H1 (cell line): ENCODE results near the gene MRPS10. TPM values are rescaled to one million over a fixed set of nuclear protein-coding genes. Genes with fewer than 3 reads are reported as not detected.

ENCODE experiments used
- BRCA1 ChIP-seq: IDR thresholded peaks from 2 replicates; pipeline ENCODE4 v1.6.1; 2012; ENCODE audit warnings: low read depth, low read length, improper control_type of control experiment
- CHD2 ChIP-seq: IDR thresholded peaks from 2 replicates; pipeline ENCODE4 v1.6.1; 2012; ENCODE audit warnings: low read length, improper control_type of control experiment
- CHD7 ChIP-seq: fragments of 300-600 bp; sonication (generic); IDR thresholded peaks from 2 replicates; pipeline ENCODE4 v1.7.1; 2012; ENCODE audit warnings: low read length, moderate library complexity, mild to moderate bottlenecking, inconsistent platforms; ENCODE audit not compliant: insufficient replicate concordance
- MAX ChIP-seq: IDR thresholded peaks from 2 replicates; pipeline ENCODE4 v1.6.1; 2012; ENCODE audit warnings: inconsistent platforms
- RAD21 ChIP-seq, 2 experiments: IDR thresholded peaks in 1 of 2; conservative IDR thresholded peaks in 1 of 2; 2 replicates each; pipeline ENCODE4 v1.6.1; 2011; ENCODE audit warnings: low read depth in 2 of 2, low read length in 2 of 2, improper control_type of control experiment in 1 of 2, inconsistent platforms in 1 of 2, mild to moderate bottlenecking in 1 of 2, moderate library complexity in 1 of 2
- polyA plus RNA-seq, 7 experiments: library from polyadenylated mRNA; depleted of rRNA in 3 of 7; stranded (reverse) in 5 of 7; unstranded in 2 of 7; fragments of >200 nt in 5 of 7; fragments of 200-250 nt in 2 of 7; gene quantifications; 1 replicate in 5 of 7; 2 replicates in 1 of 7; 4 replicates in 1 of 7; pipeline versions ENCODE4 v1.2.1 to v1.2.3, GENCODE V29; 2011 to 2013; ENCODE audit warnings: missing spikeins in 2 of 7, mixed read lengths in 2 of 7
- total RNA-seq: library from RNA; stranded (reverse); fragmentation: NEBNext Ultra II Directional; extraction: Animal tissue kit (Norgen Biotek cat#: 25700); gene quantifications from 2 replicates; pipeline ENCODE4 v1.2.1, GENCODE V29; 2021

The MRPS10 gene
- total and polyA plus RNA-seq, 2 of the 8 experiments (the other 6 are each of a cell fraction or from before 2014, with no cell fraction given) = 20.5 to 33.6 TPM

- TF ChIP-seq CHD7 = no peak
- TF ChIP-seq BRCA1 = no peak
- TF ChIP-seq RAD21 (IDR thresholded peaks at IDR 0.05 in 1 of 2, conservative IDR thresholded peaks at IDR 0.05 in 1 of 2; ENCODE audit: low read depth in 2 of 2, low read length in 2 of 2) = no peak
- no peak for TF ChIP-seq MAX
- no peak for TF ChIP-seq CHD2
Measured at GRCh38 chr6:42179261-42179944, 38.3 kb downstream of the MRPS10 start (continued).
